K562 (cell line): ENCODE data around the gene MALAT1. TPM values are rescaled to one million over a fixed set of nuclear protein-coding genes. Genes with fewer than 3 reads are reported as not detected.

Experiments used
- DLX4 ChIP-seq: fragments of 250-450 bp; sonication (Bioruptor Pico); IDR thresholded peaks from 2 replicates; pipeline ENCODE4 v1.6.1; 2021; ENCODE audit warnings: mild to moderate bottlenecking
- HIVEP1 ChIP-seq: fragments of 250-450 bp; sonication (Bioruptor Pico); IDR thresholded peaks from 2 replicates; pipeline ENCODE4 v1.4.0; 2020; ENCODE audit warnings: mild to moderate bottlenecking
- HNRNPL ChIP-seq: fragments of 200-400 bp; formaldehyde crosslinking; IDR thresholded peaks from 2 replicates; pipeline ENCODE4 v1.6.1; 2017; ENCODE audit warnings: low read depth, mild to moderate bottlenecking, low read length
- JUNB ChIP-seq: fragments of 450-650 bp; formaldehyde crosslinking; conservative IDR thresholded peaks from 2 replicates; pipeline ENCODE4 v1.4.0; 2020; ENCODE audit warnings: mild to moderate bottlenecking
- NCOA6 ChIP-seq: fragments of 450-650 bp; IDR thresholded peaks from 2 replicates; pipeline ENCODE4 v1.6.1; 2017; ENCODE audit warnings: mild to moderate bottlenecking
- SRSF1 ChIP-seq: fragments of 200-400 bp; formaldehyde crosslinking; IDR thresholded peaks from 2 replicates; pipeline ENCODE4 v1.6.1; 2017; ENCODE audit warnings: mild to moderate bottlenecking, low read depth, low read length, moderate library complexity
- SRSF3 ChIP-seq: fragments of 200-400 bp; formaldehyde crosslinking; IDR thresholded peaks from 2 replicates; pipeline ENCODE4 v1.6.1; 2016; ENCODE audit warnings: mild to moderate bottlenecking, low read length, moderate library complexity; ENCODE audit not compliant: insufficient read depth
- SRSF9 ChIP-seq: fragments of 200-400 bp; formaldehyde crosslinking; IDR thresholded peaks from 2 replicates; pipeline ENCODE4 v1.6.1; 2017; ENCODE audit warnings: low read depth, low read length, borderline replicate concordance
- TRIM25 ChIP-seq: fragments of 450-650 bp; IDR thresholded peaks from 2 replicates; pipeline ENCODE4 v1.7.0; 2016; ENCODE audit warnings: borderline replicate concordance
- ZFP36 ChIP-seq: fragments of 150-350 bp; IDR thresholded peaks from 2 replicates; pipeline ENCODE4 v1.6.1; 2018; ENCODE audit warnings: low read length, low read depth; ENCODE audit not compliant: partially characterized antibody
- ZNF140 ChIP-seq: fragments of 250-450 bp; sonication (Bioruptor Pico); IDR thresholded peaks from 2 replicates; pipeline ENCODE4 v1.8.0; 2021; ENCODE audit warnings: moderate library complexity, mild to moderate bottlenecking, inconsistent platforms
- ZNF175 ChIP-seq: fragments of 200-800 bp; sonication (Bioruptor generic); IDR thresholded peaks from 2 replicates; pipeline ENCODE4 v1.6.1; 2016; ENCODE audit warnings: low read depth, mild to moderate bottlenecking, missing genetic modification characterization, missing compliant biosample characterization
- ZNF24 ChIP-seq: fragments of 450-650 bp; IDR thresholded peaks from 2 replicates; pipeline ENCODE4 v1.6.1; 2016
- ZNF311 ChIP-seq: fragments of 250-450 bp; sonication (Bioruptor Pico); IDR thresholded peaks from 2 replicates; pipeline ENCODE4 v1.4.0; 2020; ENCODE audit warnings: mild to moderate bottlenecking, moderate library complexity
- ZNF407 ChIP-seq: fragments of 450-650 bp; IDR thresholded peaks from 2 replicates; pipeline ENCODE4 v1.6.1; 2016; ENCODE audit warnings: low read depth
- ZNF41 ChIP-seq: fragments of 250-450 bp; sonication (Bioruptor Pico); conservative IDR thresholded peaks from 2 replicates; pipeline ENCODE4 v1.4.0; 2020; ENCODE audit warnings: mild to moderate bottlenecking
- polyA plus RNA-seq, 8 experiments: library from polyadenylated mRNA; depleted of rRNA in 4 of 8; stranded (reverse) in 5 of 8; unstranded in 3 of 8; fragments of >200 nt; fragmentation: Nextera tagmentation in 2 of 8; fragmentation: Illumina TruSeq in 1 of 8; extraction: Ambion mirVana in 2 of 8; extraction: Trizol in 1 of 8; gene quantifications; 2 replicates each; pipeline versions ENCODE4 v1.2.1 to v1.2.3, GENCODE V29; 2011 to 2014; ENCODE audit warnings: inconsistent platforms in 1 of 8, missing spikeins in 1 of 8
- total RNA-seq, 7 experiments: library from RNA; depleted of rRNA in 6 of 7; stranded (reverse); fragments of >200 nt in 6 of 7; fragmentation: Illumina TruSeq in 2 of 7; extraction: Trizol in 2 of 7; gene quantifications; 2 replicates each; pipeline versions ENCODE4 v1.2.1 to v1.2.3, GENCODE V29; 2011 to 2021; ENCODE audit warnings: low replicate concordance in 1 of 7

Gene MALAT1
- total and polyA plus RNA-seq, 9 of the 15 experiments (the other 6 are each of a cell fraction or from before 2014, with no cell fraction given) = 363 to 8,715 (median 2,351) TPM

- TF ChIP-seq ZNF407 (no peak), JUNB (CRISPR knock-in tag) (no peak), ZNF24 (no peak), SRSF3 (no peak), ZNF41 (CRISPR knock-in tag) (no peak), ZNF311 (CRISPR knock-in tag) (no peak), DLX4 (no peak), SRSF1 (no peak), TRIM25 (no peak), ZFP36 (peak; percentile 96), SRSF9 (no peak), HIVEP1 (CRISPR knock-in tag) (no peak), HNRNPL (no peak), NCOA6 (no peak), ZNF175 (CRISPR knock-in tag) (peak; percentile 28; the same call in 1 of the 2 replicates), ZNF140 (CRISPR knock-in tag) (no peak)
These were observed 19.4 kb upstream of the MALAT1 start (continued) for GRCh38 chr11:65479184-65480145.
